ES-I3 (cell line): ENCODE data around the gene PRSS56.

Experiments used
- H3K36me3 ChIP-seq: 2 replicates; pipeline ENCODE4 v1.6.1; 2013; ENCODE audit warnings: mild to moderate bottlenecking, low read length, control low read depth, moderate library complexity; ENCODE audit not compliant: insufficient read depth
- H3K4me1 ChIP-seq: 2 replicates; pipeline ENCODE4 v1.6.1; 2013; ENCODE audit warnings: mild to moderate bottlenecking, control low read depth, low read length; ENCODE audit not compliant: insufficient read depth
- H3K9ac ChIP-seq: 2 replicates; pipeline ENCODE4 v1.6.1; 2013; ENCODE audit warnings: low read depth, mild to moderate bottlenecking, low read length, moderate library complexity
- H3K9me3 ChIP-seq: 2 replicates; pipeline ENCODE4 v1.6.1; 2013; ENCODE audit warnings: mild to moderate bottlenecking, low read length, moderate library complexity; ENCODE audit not compliant: control insufficient read depth, insufficient read depth

The PRSS56 gene

DNA sequence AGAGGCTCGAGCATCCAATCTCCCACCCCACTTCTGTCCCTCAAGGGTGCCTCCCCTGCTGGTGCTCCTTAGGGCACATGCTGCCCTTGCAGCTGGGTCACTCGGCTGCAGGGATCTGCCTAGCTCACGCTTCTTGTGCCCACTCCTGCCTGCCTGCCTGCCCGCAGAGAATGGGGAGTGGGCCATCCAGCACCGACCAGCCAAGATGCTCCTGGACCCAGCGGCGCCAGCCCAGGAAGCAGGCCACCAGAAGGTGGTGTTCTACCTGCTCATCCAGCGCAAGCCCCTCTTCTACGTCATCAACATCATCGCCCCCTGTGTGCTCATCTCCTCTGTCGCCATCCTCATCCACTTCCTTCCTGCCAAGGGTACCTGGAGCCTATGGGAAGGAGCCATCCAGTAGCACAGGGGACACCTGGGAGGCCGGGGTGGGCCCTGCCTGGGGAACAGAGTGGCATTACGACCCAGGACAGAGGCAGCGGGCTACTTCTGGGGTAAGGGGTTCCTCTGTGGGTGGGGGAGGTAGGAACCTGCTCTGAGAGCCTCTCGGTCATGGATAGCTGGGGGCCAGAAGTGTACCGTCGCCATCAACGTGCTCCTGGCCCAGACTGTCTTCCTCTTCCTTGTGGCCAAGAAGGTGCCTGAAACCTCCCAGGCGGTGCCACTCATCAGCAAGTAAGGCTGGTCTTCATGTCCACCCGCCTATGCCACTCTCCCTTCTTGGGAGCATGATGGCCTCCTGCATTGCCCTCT lies 22.7 kb downstream of the PRSS56 start:
- H3K9ac ChIP-seq = no peak overlapping the region
- no peaks in the 10 kb centered on the region; the same call in 1 of the 2 replicates for H3K36me3 ChIP-seq

DNA sequence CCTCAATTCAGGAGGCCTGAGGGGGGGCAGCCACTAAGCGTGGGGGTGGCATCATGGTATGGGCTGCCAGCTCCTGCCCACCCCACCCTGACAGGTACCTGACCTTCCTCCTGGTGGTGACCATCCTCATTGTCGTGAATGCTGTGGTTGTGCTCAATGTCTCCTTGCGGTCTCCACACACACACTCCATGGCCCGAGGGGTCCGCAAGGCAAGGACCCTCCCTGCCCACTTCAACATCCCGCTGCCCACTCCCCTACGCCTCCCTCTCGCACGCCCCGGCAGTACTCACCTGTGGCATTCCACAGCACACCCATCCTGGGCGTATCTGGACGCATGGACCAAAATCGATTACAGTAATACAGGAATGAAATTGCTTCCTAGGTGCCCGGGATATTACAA lies 23.3 kb downstream of the PRSS56 start:
- Histone ChIP-seq H3K4me1 (peaks cover 9% of the 10 kb centered on the region; the same call in 1 of the 2 replicates), H3K9ac (no peak overlapping the region), H3K9me3 (no peaks in the 10 kb centered on the region), H3K36me3 (peaks cover 1% of the 10 kb centered on the region; the same call in 1 of the 2 replicates)

More for the DNA sequence above, 22.7 kb downstream of the PRSS56 start:
- peaks cover 9% of the 10 kb centered on the region; the same call in 1 of the 2 replicates for H3K4me1 ChIP-seq
- H3K9me3 ChIP-seq = no peaks in the 10 kb centered on the region

DNA sequence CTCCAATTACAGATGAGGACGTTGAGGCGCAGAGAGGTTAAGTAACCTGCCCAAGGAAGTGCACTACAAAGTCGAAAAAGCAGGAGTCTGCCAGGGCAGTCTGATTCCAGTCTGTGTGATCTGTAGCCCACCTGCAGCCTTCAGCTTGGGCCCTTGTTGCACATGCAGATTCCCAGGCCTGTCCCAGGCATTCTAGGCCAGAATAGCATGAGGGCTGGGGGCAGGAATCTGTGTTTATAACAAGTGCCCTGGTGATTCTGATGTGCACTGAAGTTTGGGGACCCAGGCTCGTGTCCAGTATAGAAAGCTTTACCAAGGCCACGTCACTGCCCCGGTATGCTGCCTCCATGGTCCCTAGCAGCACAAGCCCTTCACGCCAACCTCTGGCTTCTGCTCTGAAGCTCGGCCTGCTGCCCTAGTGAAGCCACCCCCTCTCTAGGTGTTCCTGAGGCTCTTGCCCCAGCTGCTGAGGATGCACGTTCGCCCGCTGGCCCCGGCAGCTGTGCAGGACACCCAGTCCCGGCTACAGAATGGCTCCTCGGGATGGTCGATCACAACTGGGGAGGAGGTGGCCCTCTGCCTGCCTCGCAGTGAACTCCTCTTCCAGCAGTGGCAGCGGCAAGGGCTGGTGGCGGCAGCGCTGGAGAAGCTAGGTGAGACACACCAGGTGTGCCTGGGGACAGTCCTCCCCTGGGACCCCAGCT lies 23.9 kb downstream of the PRSS56 start:
- no peak overlapping the region for H3K9ac ChIP-seq

DNA sequence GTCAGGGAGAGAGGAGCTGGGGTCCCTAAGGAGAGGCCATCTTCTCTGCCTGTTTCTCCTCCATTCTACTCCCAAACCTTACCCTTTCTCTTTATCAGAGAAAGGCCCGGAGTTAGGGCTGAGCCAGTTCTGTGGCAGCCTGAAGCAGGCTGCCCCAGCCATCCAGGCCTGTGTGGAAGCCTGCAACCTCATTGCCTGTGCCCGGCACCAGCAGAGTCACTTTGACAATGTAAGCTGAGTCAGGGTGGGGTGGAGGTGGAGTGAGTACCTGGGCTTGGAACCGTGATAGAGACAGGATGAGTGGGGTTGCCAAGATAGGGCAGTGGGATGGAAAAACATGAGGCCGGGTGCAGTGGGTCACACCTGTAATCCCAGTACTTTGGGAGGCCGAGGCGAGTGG lies 24.5 kb downstream of the PRSS56 start:
- Histone ChIP-seq H3K36me3 (peaks cover 2% of the 10 kb centered on the region; the same call in 1 of the 2 replicates), H3K9me3 (no peaks in the 10 kb centered on the region), H3K9ac (no peak overlapping the region), H3K4me1 (peaks cover 2% of the 10 kb centered on the region; the same call in 1 of the 2 replicates)

More for the DNA sequence above, 23.9 kb downstream of the PRSS56 start:
- Histone ChIP-seq H3K36me3 (peaks cover 2% of the 10 kb centered on the region; the same call in 1 of the 2 replicates), H3K4me1 (peaks cover 8% of the 10 kb centered on the region; the same call in 1 of the 2 replicates), H3K9me3 (no peaks in the 10 kb centered on the region)

DNA sequence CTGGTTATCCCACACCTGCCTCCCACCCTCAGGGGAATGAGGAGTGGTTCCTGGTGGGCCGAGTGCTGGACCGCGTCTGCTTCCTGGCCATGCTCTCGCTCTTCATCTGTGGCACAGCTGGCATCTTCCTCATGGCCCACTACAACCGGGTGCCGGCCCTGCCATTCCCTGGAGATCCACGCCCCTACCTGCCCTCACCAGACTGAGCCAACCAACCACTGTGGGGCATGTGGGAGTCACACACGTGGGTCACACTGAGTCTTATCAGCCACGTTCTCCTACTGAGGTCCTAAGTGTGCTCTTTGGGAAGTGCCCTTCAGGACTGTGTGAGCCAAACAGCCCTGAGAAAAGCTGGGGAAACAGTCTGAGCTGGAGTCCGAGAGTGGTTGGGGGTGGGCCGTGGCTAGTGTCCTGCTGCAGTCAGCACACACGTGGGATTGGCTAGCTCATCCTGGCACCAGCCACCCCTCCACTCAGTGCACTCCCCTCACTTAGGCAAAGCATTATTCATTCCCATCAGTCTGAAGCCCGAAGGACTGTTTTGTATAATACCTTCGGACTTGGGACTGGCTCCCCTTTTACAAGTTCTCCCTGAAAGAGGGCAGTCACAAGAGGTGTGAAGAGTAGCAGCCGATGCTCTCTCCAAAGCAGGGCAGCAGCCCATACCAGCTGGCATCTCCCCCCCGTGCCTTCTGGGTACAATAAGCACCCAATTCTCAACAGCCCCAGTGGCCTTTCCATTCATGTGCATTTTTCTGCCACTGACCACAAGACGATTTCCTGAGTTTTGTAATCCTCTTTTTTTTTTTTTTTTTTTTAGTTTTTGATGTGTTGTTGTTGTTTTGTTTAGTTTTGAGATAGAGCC lies 25.6 kb downstream of the PRSS56 start:
- Histone ChIP-seq H3K4me1 (no peaks in the 10 kb centered on the region), H3K36me3 (peaks cover 2% of the 10 kb centered on the region; the same call in 1 of the 2 replicates), H3K9ac (no peak overlapping the region), H3K9me3 (no peaks in the 10 kb centered on the region)

DNA sequence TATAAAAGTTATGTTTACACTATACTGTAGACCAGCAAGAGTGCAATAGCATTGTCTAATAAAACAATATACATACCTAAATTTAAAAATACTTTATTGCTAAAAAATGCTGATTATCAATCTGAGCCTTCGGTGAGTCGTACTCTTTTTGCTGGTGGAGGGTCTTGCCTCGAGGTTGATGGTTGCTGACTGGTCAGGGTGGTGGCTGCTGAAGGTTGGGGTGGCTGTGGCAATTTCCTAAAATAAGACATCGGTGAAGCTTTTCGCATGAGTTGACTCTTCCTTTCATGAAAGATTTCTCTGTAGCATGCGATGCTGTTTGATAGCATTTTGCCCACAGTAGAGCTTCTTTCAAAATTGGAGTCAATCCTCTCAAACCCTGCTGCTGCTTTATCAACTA lies 27.8 kb downstream of the PRSS56 start:
- no peaks in the 10 kb centered on the region; the same call in 1 of the 2 replicates for H3K4me1 ChIP-seq
- no peaks in the 10 kb centered on the region for H3K9me3 ChIP-seq
- peaks cover 7% of the 10 kb centered on the region for H3K36me3 ChIP-seq
- no peak overlapping the region for H3K9ac ChIP-seq

DNA sequence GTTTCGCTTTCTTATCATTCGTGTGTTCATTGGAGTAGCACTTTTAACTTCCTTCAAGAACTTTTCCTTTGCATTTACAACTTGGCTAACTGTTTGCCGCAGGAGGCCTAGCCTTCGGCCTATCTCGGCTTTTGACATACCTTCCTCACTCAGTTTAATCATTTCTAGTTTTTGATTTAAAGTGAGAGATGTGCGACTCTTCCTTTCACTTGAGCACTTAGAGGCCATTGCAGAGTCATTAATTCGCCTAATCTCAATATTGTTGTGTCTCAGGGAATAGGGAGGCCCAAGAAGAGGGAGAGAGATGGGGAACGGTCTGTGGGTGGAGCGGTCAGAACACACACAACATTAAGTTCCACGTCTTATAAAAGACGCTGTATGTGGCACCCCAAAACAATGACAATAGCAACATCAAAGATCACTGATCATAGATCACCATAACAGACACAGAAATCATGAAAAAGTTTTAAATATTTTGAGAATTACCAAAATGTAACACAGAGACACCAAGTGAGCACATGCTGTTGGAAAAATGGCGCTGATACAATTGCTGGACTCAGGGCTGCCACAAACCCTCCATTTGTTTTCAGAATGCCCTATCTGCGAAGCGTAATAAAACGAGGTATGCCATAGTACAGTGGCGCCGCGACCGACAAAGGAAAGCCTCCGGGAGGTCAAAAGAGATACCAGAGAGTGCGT lies 29.6 kb downstream of the PRSS56 start:
- H3K4me1 ChIP-seq = no peaks in the 10 kb centered on the region; the same call in 1 of the 2 replicates
- no peaks in the 10 kb centered on the region for H3K9me3 ChIP-seq
- H3K9ac ChIP-seq = peak overlapping the region; percentile 95
- H3K36me3 ChIP-seq = peaks cover 7% of the 10 kb centered on the region

DNA sequence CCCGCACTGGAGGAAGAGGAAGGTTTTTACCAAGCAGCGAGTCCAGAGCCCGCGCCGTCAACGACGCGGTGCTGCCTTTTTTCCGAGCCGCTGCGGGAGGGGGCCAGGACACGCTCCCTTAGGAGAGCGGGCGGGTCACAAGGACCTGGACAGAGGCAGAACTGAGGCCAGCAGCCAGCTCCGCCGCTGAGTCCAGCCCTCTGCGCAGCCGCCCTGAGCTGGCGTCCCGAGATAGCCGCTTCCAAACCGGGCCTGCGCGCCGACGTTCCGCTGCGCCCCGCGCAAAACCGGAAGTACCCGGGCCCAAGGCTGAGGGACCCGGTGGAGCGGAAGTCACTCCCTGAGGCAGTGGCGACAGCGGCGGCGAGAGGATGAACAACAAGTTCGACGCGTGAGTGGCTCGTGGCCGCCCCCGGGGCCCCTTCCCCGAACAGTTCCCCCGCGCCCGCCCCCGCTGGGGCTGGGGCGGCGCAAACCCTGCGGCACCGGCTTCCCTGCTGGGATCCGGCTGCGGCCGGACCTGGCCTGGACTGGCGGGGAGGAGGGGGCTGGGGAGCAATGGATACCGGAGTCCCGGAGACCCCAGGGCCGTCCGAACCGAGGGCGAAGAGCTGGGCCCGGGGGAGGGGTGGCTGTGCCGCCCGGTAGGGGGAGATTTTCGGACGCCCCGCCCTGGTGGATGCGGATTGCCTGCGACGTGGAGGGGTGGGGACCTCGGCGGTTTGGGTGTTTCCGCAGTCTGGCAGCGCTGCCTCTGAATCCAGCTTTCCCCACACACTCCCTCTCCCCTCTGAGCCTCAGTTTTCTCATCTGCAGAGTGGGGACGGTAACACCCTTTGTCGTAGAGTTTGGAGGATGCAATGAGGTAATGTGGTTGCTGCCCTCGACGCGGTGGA lies 30.4 kb downstream of the PRSS56 start, which contains the start of the genes EIF4E2 and TIGD1:
Gene EIF4E2 (plus strand): TSS at position 336 of the 896 bp plus-strand sequence. CDS start 36 bp downstream, at position 372.
Gene TIGD1 (minus strand): TSS at position 204 of the 896 bp plus-strand sequence. CDS start 675 bp downstream, outside the sequence.
- Histone ChIP-seq H3K9me3 (no peaks in the 10 kb centered on the region), H3K4me1 (no peaks in the 10 kb centered on the region; the same call in 1 of the 2 replicates), H3K36me3 (peaks cover 7% of the 10 kb centered on the region), H3K9ac (peak within 1 kb of the TSS; percentile 95)

DNA sequence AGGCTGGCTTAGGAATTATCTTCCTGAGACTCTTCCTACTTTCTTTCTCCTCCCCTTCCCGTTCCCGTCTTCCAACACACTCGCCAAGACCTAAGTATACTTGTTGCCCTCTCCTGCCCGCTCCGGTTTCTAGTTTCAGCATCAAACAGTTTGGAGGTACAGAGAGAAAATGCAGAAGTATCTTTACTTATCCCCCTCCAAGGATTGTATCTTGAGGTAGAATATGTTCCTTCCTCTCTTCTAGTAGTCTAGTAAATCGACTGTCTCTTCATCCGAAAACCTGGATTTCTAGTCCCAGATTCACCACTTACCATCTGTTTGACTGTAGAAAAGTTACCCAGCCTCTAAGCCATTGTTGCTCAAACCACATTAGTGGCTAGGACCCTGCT lies 31.1 kb downstream of the PRSS56 start:
- H3K36me3 ChIP-seq = peaks cover 7% of the 10 kb centered on the region
- H3K4me1 ChIP-seq = no peaks in the 10 kb centered on the region; the same call in 1 of the 2 replicates
- H3K9me3 ChIP-seq = no peaks in the 10 kb centered on the region
- H3K9ac ChIP-seq = peak overlapping the region; percentile 95

DNA sequence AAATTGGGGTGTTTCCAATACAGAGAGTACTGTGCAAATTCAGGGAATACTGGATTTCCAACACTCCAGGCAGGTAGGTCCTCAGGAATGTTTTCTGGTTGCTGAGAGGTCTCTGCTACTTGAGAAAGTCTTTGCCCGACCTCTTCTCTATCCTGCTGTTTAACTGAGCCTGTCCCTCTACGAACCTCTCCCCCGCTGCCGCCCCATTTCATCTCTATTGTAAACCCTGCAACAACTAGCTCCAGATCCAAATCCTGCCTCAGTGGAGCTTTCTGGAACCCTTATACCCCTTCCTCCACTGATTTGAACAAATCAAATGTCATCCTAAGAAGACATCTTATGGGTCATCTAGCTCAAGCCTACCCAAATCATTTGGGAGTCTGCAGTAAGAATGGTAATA lies 31.6 kb downstream of the PRSS56 start:
- peak overlapping the region; percentile 95 for H3K9ac ChIP-seq
- no peaks in the 10 kb centered on the region; the same call in 1 of the 2 replicates for H3K4me1 ChIP-seq

DNA sequence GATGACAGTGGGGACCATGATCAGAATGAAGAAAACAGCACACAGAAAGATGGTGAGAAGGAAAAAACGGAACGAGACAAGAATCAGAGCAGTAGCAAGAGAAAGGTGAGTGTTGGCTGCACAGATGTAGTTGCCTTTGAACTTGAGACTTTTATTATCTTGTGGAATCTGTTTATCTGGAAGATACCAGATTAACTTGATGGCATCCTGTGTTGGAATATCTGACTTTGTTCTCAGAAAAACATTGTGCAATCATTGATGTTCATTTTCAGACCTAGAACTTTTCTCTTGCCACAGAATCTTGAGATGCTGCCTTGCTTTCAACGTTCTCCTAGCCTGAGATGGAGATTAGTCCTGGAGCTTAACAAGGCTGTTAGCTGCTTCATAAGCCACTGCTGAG lies 36.2 kb downstream of the PRSS56 start:
- H3K4me1 ChIP-seq = no peaks in the 10 kb centered on the region; the same call in 1 of the 2 replicates
- peaks cover 15% of the 10 kb centered on the region for H3K36me3 ChIP-seq
- H3K9me3 ChIP-seq = no peaks in the 10 kb centered on the region
- no peak overlapping the region for H3K9ac ChIP-seq

More for the DNA sequence above, 31.6 kb downstream of the PRSS56 start:
- no peaks in the 10 kb centered on the region for H3K9me3 ChIP-seq
- peaks cover 7% of the 10 kb centered on the region for H3K36me3 ChIP-seq

DNA sequence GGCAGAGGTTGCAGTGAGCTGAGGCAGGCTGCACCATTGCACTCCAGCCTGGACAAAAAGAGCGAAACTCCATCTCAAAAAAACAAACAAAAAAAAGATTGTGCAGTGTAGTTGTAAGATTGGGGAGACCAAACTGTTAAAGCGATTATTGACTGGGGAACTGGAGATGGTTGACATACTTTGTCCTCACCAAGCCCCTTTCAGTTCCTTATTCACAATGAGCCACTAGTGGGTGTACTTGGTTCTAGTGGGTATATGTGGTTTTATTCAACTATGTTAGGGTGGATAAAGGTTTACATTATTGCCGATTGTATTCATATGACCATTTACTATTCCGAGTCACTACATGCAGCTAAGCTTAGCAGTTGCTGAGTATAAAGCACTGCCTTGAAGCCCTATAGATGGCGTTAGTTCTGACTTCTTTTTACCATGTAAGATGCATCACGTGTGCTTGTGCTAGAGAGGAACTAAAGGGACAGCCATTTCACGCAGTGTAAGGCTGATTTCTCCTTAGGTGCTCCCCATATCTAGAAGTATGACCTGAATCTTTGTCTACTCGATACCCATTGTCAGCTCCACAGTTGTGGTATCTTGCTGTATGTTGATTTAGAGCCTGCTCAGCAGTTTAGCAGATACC lies 42.4 kb downstream of the PRSS56 start:
- Histone ChIP-seq H3K9ac (no peak overlapping the region), H3K36me3 (peaks cover 25% of the 10 kb centered on the region), H3K9me3 (no peaks in the 10 kb centered on the region), H3K4me1 (no peaks in the 10 kb centered on the region)
